Measurements from ENCODE around the gene PCBP3. TPM values are rescaled to one million over a fixed set of nuclear protein-coding genes. Genes with fewer than 3 reads are reported as not detected.

The PCBP3 gene
- total RNA-seq, 2 donors from 2014 or later, result 11.6 to 16.5 TPM

DNA sequence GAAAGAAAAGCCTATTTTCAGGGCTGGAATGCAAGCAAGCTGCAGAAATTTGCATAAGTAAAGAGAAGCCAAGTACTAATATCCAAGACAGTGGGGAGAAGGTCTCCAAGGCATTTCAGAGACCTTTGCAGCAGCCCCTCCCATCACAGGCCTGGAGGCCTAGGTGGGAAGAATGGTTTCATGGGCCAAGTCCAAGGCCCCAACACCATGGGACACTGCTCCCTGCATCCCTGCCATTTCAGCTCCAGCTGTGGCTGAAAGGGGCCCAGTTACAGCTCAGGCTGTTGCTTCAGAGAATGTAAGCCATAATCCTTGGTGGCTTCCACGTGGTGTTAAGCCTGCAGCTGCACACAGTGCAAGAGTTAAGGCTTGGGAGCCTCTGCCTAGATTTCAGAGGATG lies 321.1 kb downstream of the PCBP3 start:
- H3K27me3 Mint-ChIP-seq, result peaks cover 24% of the 10 kb centered on the region
- H3K4me3 Mint-ChIP-seq, result no peak overlapping the region
- H3K27ac Mint-ChIP-seq, result no peak overlapping the region
- no peaks in the 10 kb centered on the region for H3K36me3 Mint-ChIP-seq (ENCODE audit: low read depth)
- H3K9me3 Mint-ChIP-seq, result peaks cover 14% of the 10 kb centered on the region
- ATAC-seq (replicated peaks), result no peak
- no peaks in the 10 kb centered on the region for H3K4me1 Mint-ChIP-seq

DNA sequence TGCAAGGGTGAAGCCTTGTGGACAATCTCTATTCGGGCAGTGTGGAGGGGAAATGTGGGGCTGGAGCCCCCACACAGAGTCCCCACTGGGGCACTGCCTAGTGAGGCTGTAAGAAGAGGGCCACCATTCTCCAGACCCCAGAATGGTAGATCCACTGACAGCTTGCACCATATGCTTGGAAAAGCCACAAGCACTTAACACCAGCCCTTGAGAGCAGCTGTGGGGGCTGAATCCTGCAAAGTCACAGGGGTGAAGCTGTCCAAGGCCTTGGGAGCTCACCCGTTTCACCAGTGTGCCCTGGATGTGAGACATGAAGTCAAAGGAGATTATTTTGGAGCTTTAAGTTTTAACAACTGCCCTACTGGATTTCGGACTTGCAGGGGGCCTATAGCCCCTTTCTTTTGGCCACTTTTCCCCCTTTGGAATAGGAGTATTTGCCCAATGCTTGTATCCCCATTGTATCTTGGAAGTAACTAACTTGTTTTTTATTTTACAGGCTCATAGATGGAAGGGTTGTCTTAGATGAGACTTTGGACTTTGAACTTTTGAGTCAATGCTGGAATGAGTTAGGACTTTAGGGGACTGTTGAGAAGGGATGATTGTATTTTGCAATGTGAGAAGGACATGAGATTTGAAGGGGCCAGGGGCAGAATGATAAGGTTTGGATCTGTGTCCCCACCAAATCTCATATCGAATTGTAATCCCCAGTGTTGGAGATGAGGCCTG lies 321.7 kb downstream of the PCBP3 start:
- ATAC-seq (replicated peaks), result no peak
- Mint-ChIP-seq H3K4me3 (no peak overlapping the region), H3K27me3 (peaks cover 24% of the 10 kb centered on the region), H3K27ac (no peak overlapping the region), H3K9me3 (peaks cover 14% of the 10 kb centered on the region), H3K36me3 (ENCODE audit: low read depth) (no peaks in the 10 kb centered on the region), H3K4me1 (no peaks in the 10 kb centered on the region)

DNA sequence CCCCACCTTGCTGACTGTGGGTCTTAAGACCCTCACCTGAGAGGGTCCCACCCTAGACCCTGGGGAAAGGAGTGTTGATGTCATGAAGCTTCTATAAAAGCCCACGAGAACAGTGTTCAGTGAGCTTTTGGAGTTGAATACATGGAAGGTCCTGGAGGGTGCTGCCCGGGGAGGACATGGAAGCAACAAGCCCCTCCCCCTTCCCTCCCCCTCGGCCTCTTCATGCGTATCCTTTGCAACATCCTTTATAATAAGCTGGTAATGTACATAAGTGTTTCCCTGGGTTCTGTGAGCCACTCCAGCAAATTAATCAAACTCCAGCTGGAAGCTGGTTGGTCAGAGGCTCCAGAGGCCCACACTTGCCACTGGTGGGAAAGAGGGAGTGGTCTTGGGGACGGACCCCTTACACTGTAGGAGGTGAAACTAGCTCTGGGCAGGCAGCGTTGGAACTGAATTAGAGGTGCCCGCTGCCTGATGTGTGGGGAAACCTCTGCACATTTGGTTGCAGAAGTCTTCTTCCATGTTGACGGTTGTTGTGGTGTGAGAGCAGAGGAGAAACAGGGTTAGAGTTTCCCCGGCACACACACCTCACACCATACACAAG lies 323.4 kb downstream of the PCBP3 start:
- Mint-ChIP-seq H3K4me3 (no peak overlapping the region), H3K36me3 (ENCODE audit: low read depth) (no peaks in the 10 kb centered on the region), H3K27me3 (peaks cover 13% of the 10 kb centered on the region), H3K27ac (no peak overlapping the region), H3K4me1 (no peaks in the 10 kb centered on the region), H3K9me3 (peaks cover 12% of the 10 kb centered on the region)
- no peak for ATAC-seq (replicated peaks)

DNA sequence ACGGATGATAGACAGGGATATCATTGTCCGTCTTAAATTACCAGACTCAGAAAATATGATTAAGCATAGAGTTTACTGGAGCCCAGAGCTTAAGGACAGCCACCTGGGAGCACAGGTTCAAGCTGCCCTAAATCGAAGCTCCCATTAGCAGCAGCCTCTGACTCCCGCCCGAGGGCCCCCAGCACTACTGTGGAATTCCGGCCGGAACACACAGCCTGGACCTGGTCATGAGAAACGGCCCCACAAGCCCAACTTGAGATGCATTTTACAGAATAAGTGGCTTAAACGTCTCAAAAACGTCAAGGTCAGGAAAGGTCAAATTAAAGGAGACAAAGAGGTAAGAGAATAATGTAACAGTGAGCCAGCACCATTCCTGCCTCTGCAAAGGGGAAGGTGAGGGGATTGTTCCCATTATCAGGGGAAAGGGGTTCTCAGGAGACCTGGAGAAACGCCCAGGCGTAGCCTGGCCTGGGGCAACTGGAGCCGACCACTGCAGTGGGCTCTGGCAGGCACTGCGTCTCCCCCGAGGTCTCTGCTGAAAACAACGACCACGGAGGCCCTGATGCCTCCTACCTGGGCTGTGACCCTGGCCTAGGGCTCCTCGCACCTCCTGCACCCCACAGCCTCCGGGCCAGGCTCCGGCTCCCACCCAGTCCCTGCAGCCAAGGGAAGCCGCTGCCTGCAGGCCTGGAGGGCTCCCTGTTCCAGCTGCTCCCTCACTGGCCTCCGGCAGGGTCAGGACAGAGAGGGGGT lies 326.6 kb downstream of the PCBP3 start:
- Mint-ChIP-seq H3K4me1 (no peaks in the 10 kb centered on the region), H3K27ac (no peak overlapping the region)
- no peak for ATAC-seq (replicated peaks)

DNA sequence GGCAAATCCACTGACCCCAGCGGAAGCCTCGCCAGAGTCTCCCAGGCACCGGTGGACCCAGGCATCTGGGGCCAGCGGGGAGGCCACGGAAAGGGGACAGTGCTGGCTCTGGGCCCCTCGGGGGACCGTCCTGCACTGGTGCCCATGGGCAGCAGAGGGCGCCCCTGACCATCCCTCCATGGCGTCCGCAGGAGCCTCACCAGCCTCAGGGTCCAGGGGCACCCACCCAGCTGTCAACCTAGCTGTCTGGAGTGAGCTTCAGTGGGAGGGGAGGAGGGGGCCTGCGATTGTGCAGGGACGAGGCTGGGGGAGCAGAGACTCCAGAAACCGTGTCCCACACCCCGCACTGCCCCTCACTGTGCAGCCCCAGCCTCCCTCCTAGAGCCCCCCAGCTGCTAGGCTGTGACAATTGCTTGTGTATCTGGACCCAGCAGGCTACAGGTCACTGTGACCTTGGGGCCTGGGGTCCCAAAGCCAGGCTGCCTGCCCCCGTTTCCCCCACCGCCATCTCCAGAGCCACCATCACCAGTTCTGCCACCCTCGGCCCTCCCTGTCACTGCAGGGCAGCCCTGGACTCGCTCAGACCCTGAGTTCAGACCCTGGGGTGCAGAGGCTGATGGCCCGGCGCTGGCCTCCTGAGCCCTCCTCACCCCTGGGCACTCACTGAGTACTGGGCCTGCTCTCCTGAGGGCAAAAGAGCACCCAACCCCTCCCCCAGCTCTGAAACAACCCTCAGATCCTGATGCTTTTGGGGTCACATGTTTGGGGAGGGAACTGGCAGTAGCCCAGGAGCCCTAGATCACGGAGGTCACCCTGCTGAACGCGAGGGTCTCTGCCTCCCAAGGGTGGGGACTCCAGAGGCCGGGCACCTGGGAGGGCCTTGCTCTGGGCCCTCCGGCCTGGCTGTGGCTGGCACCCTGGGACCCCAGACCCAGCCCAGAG lies 327.4 kb downstream of the PCBP3 start:
- Mint-ChIP-seq H3K4me3 (no peak overlapping the region), H3K4me1 (no peaks in the 10 kb centered on the region), H3K27ac (no peak overlapping the region), H3K27me3 (peaks cover 9% of the 10 kb centered on the region), H3K36me3 (ENCODE audit: low read depth) (no peaks in the 10 kb centered on the region), H3K9me3 (no peaks in the 10 kb centered on the region)
- ATAC-seq (replicated peaks), result peak; percentile 57

More for the DNA sequence above, 326.6 kb downstream of the PCBP3 start:
- Mint-ChIP-seq H3K4me3 (no peak overlapping the region), H3K27me3 (peaks cover 3% of the 10 kb centered on the region), H3K9me3 (no peaks in the 10 kb centered on the region), H3K36me3 (ENCODE audit: low read depth) (no peaks in the 10 kb centered on the region)

DNA sequence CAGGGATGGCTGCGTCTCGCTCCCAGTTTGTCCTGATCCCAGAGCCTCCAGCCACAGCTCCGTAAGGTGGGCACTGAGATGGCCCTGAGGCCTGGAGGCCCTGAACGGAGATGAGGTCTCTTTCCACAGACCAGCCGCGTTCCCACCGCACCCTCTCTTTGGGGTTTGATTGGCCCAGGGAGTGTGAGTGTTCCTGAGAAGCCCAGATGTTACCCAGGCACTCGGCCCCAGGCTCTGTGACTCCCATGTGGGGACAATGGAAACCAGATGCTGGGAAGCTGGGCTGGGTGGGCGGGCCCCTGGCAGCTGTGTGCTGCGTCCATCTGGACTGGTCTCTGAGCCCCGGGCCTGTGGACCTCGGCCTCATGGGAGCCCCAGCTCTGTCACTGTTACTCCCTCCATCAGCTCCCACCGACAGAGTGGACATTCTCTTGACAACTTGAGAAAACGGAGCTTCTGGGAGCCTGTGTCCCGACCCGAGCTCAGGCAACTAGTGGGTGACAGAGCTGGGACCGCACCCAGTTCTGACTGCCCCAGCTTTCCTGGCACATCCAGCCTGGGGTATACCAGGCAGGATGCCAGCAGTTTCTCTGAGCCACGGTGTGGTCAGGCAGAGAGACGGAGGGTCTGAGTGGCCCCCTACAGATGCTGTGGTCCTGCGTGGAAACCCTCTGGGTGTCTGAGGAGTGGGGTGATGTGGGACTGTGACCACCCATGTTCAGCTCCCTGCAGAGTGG lies 328.3 kb downstream of the PCBP3 start:
- ATAC-seq (replicated peaks), result no peak
- Mint-ChIP-seq H3K9me3 (no peaks in the 10 kb centered on the region), H3K27me3 (peaks cover 9% of the 10 kb centered on the region), H3K4me3 (no peak overlapping the region), H3K4me1 (no peaks in the 10 kb centered on the region), H3K36me3 (ENCODE audit: low read depth) (no peaks in the 10 kb centered on the region), H3K27ac (no peak overlapping the region)

DNA sequence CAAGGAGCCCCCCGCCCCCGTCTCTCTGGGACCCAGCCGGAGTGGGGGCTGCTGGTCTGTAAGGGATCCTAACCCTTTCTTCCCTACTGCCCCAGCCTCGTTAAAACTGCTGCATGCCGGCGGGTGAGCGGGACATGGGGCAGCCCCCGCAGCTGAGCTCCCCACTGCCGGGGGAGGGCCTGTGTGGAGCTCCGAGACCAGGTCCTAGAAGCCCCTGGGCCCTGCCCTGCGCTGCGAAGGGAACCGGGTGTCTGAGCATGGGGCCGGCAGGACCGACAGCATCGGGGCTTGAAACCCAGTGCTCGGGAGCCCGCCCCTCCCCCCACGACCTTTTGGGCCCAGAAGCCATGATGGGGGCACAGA lies 328.8 kb downstream of the PCBP3 start:
- no peak for ATAC-seq (replicated peaks)
- no peak overlapping the region for H3K27ac Mint-ChIP-seq
- peaks cover 9% of the 10 kb centered on the region for H3K27me3 Mint-ChIP-seq
- no peak overlapping the region for H3K4me3 Mint-ChIP-seq
- no peaks in the 10 kb centered on the region for H3K4me1 Mint-ChIP-seq
- H3K36me3 Mint-ChIP-seq (ENCODE audit: low read depth), result no peaks in the 10 kb centered on the region
- H3K9me3 Mint-ChIP-seq, result no peaks in the 10 kb centered on the region

DNA sequence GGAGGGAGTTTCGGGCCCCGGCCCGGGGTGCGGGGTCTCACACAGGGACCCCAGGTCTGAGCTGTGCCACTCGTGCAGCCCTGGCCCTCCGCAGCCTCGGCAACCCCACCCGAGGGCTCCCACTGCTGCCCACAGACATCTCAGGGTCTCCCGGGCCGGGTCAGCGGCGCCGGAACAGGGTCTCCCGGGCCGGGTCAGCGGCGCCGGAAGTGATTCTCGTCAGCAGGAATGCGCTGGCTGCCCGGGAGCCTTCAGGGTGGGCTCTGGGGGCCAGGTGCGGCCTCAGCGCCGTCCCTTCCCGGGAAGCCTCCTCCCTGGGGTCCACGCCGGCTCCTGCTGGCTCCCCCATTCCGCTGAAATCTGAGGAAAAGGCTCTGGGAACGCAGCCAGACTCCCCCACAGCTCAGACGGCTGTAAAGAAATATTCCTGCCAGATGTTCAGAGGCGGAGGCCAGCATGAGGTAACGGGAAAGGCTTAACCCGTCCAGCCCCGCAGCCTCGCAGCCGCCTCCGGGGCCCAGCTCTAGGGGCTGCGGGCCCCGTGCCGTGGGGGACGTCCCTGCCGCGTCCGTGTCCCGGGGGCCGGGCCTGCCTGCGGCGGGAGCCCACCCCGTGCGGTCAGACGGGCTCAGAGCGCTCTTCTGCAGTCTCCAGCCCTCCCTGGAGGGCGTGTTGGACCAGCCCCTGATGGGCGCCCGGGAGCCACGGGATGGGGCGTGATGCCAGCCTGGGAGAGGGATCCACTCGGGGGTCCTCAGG lies 329.4 kb downstream of the PCBP3 start:
- H3K9me3 Mint-ChIP-seq, result no peaks in the 10 kb centered on the region
- H3K4me1 Mint-ChIP-seq, result no peaks in the 10 kb centered on the region
- H3K27me3 Mint-ChIP-seq, result peaks cover 9% of the 10 kb centered on the region
- ATAC-seq (replicated peaks), result peak; percentile 18
- no peak overlapping the region for H3K27ac Mint-ChIP-seq
- H3K36me3 Mint-ChIP-seq (ENCODE audit: low read depth), result no peaks in the 10 kb centered on the region
- H3K4me3 Mint-ChIP-seq, result peak overlapping the region; percentile 70

DNA sequence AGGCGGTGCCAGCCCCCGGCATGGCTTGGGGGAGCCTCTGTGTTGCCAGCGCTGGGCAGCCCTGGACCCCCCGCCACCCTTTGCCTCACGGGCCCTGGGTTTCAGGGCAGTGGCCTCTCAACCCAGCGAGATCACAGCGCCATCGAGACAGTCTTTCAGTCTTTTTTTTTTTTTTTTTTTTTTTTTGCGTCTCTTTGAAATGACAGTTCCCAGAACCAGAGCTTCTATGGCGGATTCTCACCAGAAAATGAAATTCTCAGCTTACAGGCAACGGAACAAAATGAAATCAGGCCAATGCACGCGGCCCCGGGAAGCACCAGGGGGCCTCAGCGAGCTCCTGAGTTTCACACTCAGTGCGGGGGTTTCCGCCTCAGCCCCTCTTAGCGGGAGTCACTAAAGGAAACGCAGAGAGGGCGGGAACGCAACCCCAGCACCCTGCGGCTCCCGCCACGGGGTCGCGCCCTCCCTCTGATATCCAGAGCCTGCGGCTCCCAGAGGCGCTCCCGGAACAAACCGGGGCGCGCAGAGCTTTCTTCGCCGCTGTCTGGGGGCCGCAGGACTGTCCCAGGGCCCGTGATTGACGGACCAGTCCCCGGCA lies 330.0 kb downstream of the PCBP3 start:
- H3K27me3 Mint-ChIP-seq, result peaks cover 9% of the 10 kb centered on the region
- H3K36me3 Mint-ChIP-seq (ENCODE audit: low read depth), result no peaks in the 10 kb centered on the region
- H3K4me3 Mint-ChIP-seq, result peak overlapping the region; percentile 70
- peak; percentile 78 for ATAC-seq (replicated peaks)
- no peaks in the 10 kb centered on the region for H3K9me3 Mint-ChIP-seq
- H3K4me1 Mint-ChIP-seq, result no peaks in the 10 kb centered on the region
- H3K27ac Mint-ChIP-seq, result peak overlapping the region; percentile 61

DNA sequence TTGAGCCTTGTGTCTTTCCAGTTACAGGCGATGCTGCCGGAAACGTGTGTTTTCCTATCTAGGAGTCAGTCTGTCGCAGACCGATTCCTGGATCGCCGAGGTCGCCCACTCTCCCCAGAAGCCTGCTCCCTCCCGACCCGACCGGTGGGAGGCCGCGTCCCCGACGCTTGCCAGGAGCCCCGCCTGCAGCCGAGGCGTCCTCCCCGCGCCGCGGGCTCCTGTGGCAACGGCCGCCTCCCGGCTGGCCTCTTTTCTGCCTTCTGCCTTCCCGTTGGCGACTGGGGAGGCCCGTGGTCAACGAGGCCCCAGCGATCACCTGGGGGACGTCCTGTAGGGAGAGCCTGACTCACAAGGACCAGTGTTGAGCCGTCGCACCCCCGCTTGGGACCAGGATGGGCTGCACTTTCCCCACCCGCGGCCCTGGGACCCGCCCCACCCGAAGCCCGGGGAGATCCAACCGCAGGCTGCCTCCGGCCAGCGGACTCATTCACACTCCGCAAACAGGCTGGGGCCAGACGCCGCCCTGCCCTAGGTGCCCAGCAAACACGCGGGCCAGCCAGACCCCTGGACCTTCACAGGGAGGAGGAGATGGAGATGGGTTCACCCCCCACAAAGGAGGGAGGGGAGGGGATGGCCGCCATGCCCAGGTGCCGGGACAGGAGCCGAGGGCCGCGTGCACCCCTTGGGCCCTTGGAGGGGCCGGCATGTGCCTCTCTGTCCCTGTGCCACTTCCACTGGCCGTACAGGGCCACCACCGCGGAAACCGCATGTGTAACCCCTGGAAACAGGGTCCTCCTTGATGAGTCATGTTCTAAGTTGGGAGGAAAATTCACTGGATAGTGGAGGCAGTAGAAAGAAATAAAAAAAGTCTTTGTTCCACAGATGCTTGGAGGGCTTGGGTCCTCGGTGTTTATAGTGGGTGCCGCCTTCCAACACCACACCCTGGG lies 330.8 kb downstream of the PCBP3 start:
- Mint-ChIP-seq H3K4me1 (no peaks in the 10 kb centered on the region), H3K9me3 (no peaks in the 10 kb centered on the region), H3K36me3 (ENCODE audit: low read depth) (no peaks in the 10 kb centered on the region), H3K27me3 (peaks cover 9% of the 10 kb centered on the region), H3K4me3 (peak overlapping the region; percentile 70), H3K27ac (no peak overlapping the region)
- ATAC-seq (replicated peaks), result peak; percentile 50

DNA sequence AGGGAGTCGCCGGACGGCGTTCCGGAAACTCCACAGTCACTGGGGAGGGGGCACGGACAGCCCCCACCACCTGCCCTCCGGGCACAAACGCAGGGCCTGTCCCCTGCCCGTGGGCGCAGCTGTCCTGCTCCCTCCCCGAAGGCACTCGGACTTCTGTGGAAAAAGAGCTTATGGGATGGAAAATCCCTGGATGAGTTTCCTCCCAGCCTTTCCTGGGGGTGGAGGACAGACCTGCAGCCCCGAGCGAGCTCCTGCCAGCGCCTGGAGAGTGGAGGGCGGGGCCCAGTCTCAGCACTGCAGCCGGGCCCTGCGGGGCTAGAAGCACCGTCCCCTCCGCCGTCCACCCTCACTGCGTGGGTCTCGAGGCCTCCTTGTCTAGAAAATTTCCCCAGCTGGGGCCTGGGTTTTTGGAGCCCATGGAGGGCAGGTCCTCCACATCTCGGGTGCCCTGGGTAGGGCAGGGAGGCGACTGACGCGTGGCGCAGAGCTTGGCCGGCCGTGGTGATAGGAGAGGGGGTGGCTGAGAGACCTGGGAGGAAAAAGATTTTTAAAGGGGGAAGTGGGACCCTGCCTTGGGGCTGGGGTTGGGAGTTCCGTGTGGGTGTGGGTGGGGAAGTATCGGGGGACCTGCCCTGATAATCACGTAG lies 331.6 kb downstream of the PCBP3 start:
- Mint-ChIP-seq H3K36me3 (ENCODE audit: low read depth) (no peaks in the 10 kb centered on the region), H3K27ac (no peak overlapping the region), H3K4me1 (no peaks in the 10 kb centered on the region), H3K27me3 (peaks cover 6% of the 10 kb centered on the region), H3K9me3 (no peaks in the 10 kb centered on the region), H3K4me3 (no peak overlapping the region)
- no peak for ATAC-seq (replicated peaks)
